HepG2 (cell line): ENCODE measurements around the gene PLEKHH3. TPM values are rescaled to one million over a fixed set of nuclear protein-coding genes. Genes with fewer than 3 reads are reported as not detected.

Source experiments
- ATAC-seq: fragments of 200-7000 bp; cut with Tn5 transposase; 3 replicates; pipeline ENCODE4 v1.9.1; 2020; ENCODE audit warnings: mild to moderate bottlenecking, moderate library complexity
- BruUV-seq: library from RNA; stranded (reverse); fragments of 400-500 nt; replicated peaks from 2 replicates; lab custom pipeline; 2021; lab: Mats Ljungman, UMichigan
- CTCF ChIA-PET: fragments of 300-600 bp; formaldehyde crosslinking; extraction: SDS; loops from one replicate; lab custom pipeline; 2021; ENCODE audit warnings: low total read pairs, inconsistent platforms, low intra/inter-chr PET ratio; lab: Yijun Ruan, JAX
- POLR2A ChIA-PET: fragments of 350-600 bp; sonication (Branson Sonifier 250); formaldehyde crosslinking; loops from one replicate; lab custom pipeline; 2020; ENCODE audit warnings: antibody characterized with exemption, inconsistent platforms; lab: Yijun Ruan, JAX
- DNase-seq: peaks from one replicate; pipeline ENCODE4 v3.0.0-alpha.2; 2015; ENCODE audit warnings: low spot score
- FAIRE-seq: peaks from 3 replicates; lab custom pipeline; 2011; peaks lifted over from hg19 to GRCh38; lab: Jason Lieb, UNC
- H2AFZ ChIP-seq: one replicate; pipeline ENCODE4 v1.6.1; 2011; ENCODE audit warnings: low read length, inconsistent platforms
- H3K27ac ChIP-seq: fragments of 300-600 bp; 3 replicates; pipeline ENCODE4 v1.8.0; 2011; ENCODE audit warnings: mixed run types, mild to moderate bottlenecking, mixed read lengths, low read length, inconsistent platforms; ENCODE audit not compliant: insufficient read depth; ENCODE audit errors: extremely low read length
- H3K27me3 ChIP-seq, 2 experiments: fragments of 200-600 bp in 1 of 2; 2 replicates in 1 of 2; 3 replicates in 1 of 2; pipeline versions ENCODE4 v1.6.0 to v1.8.0; 2011; ENCODE audit warnings: low read length in 2 of 2, mild to moderate bottlenecking in 2 of 2, moderate library complexity in 2 of 2, inconsistent platforms in 1 of 2; ENCODE audit not compliant: insufficient read depth in 2 of 2, control insufficient read depth in 1 of 2
- H3K36me3 ChIP-seq, 2 experiments: fragments of 200-600 bp in 1 of 2; replicated peaks in 1 of 2; 2 replicates in 1 of 2; 3 replicates in 1 of 2; pipeline versions ENCODE4 v1.5.1 to v1.8.0; 2011; ENCODE audit warnings: low read length in 2 of 2, inconsistent platforms in 1 of 2; ENCODE audit not compliant: insufficient read depth in 2 of 2, control insufficient read depth in 1 of 2
- H3K4me1 ChIP-seq: 2 replicates; pipeline ENCODE4 v1.5.1; 2012; ENCODE audit warnings: low read length, inconsistent platforms; ENCODE audit not compliant: insufficient read depth
- H3K4me2 ChIP-seq: 2 replicates; pipeline ENCODE4 v1.6.0; 2011; ENCODE audit warnings: low read depth, low read length, inconsistent platforms
- H3K4me3 ChIP-seq, 3 experiments: fragments of 200-600 bp in 1 of 3; sonication (generic), shearing (Covaris generic) in 1 of 3; replicated peaks in 1 of 3; 2 replicates each; pipeline ENCODE4 v1.5.1; 2011 to 2016; ENCODE audit warnings: low read length in 3 of 3, inconsistent platforms in 2 of 3, low read depth in 2 of 3, mild to moderate bottlenecking in 2 of 3, control low read depth in 1 of 3, mixed read lengths in 1 of 3; ENCODE audit not compliant: insufficient read depth in 1 of 3
- H3K79me2 ChIP-seq: one replicate; pipeline ENCODE4 v1.6.1; 2011; ENCODE audit warnings: low read length, inconsistent platforms; ENCODE audit not compliant: insufficient read depth
- H3K9ac ChIP-seq: 2 replicates; pipeline ENCODE4 v1.6.0; 2011; ENCODE audit warnings: mild to moderate bottlenecking, low read depth, low read length, inconsistent platforms; ENCODE audit not compliant: insufficient read depth
- H3K9me3 ChIP-seq: 2 replicates; pipeline ENCODE4 v1.5.1; 2012; ENCODE audit warnings: mild to moderate bottlenecking, low read length
- H4K20me1 ChIP-seq: 2 replicates; pipeline ENCODE4 v1.6.0; 2011; ENCODE audit warnings: inconsistent platforms, mild to moderate bottlenecking, low read length, moderate library complexity; ENCODE audit not compliant: insufficient read depth
- AKAP8 ChIP-seq: sonication (generic); formaldehyde crosslinking; IDR thresholded peaks from 2 replicates; pipeline ENCODE4 v1.5.1; 2020; ENCODE audit warnings: mild to moderate bottlenecking, missing genetic modification reagents
- CHCHD3 ChIP-seq: sonication (generic); formaldehyde crosslinking; IDR thresholded peaks from 2 replicates; pipeline ENCODE4 v1.8.0; 2022; ENCODE audit warnings: mild to moderate bottlenecking, missing genetic modification reagents, moderate library complexity
- DRAP1 ChIP-seq: IDR thresholded peaks from 2 replicates; pipeline ENCODE4 v1.6.1; 2016; ENCODE audit warnings: missing genetic modification reagents, missing compliant biosample characterization
- FIP1L1 ChIP-seq: fragments of 200-400 bp; formaldehyde crosslinking; IDR thresholded peaks from 2 replicates; pipeline ENCODE4 v1.6.1; 2018; ENCODE audit warnings: low read depth, mild to moderate bottlenecking, low read length, moderate library complexity, borderline replicate concordance; ENCODE audit not compliant: insufficient read depth
- KLF11 ChIP-seq: IDR thresholded peaks from 2 replicates; pipeline ENCODE4 v1.6.1; 2016; ENCODE audit warnings: missing compliant biosample characterization
- LBX2 ChIP-seq: sonication (generic); formaldehyde crosslinking; IDR thresholded peaks from 2 replicates; pipeline ENCODE4 v1.5.0; 2020; ENCODE audit warnings: missing genetic modification reagents, mild to moderate bottlenecking, borderline replicate concordance
- MAFF ChIP-seq: IDR thresholded peaks from 2 replicates; pipeline ENCODE4 v1.6.1; 2011; ENCODE audit warnings: low read depth, low read length, improper control_type of control experiment
- MAFG ChIP-seq: sonication (generic); formaldehyde crosslinking; IDR thresholded peaks from 2 replicates; pipeline ENCODE4 v1.5.1; 2020; ENCODE audit warnings: mild to moderate bottlenecking, missing genetic modification reagents
- MAFK ChIP-seq, 2 experiments: IDR thresholded peaks in 1 of 2; conservative IDR thresholded peaks in 1 of 2; 2 replicates each; pipeline ENCODE4 v1.6.1; 2011; ENCODE audit warnings: improper control_type of control experiment in 2 of 2, low read length in 2 of 2
- MEF2D ChIP-seq: sonication (generic); formaldehyde crosslinking; IDR thresholded peaks from 2 replicates; pipeline ENCODE4 v1.5.1; 2020; ENCODE audit warnings: mild to moderate bottlenecking, missing genetic modification reagents
- MNT ChIP-seq: fragments of 450-650 bp; IDR thresholded peaks from 2 replicates; pipeline ENCODE4 v1.6.1; 2016
- POLR2AphosphoS5 ChIP-seq: IDR thresholded peaks from 2 replicates; pipeline ENCODE4 v1.6.1; 2012; ENCODE audit warnings: low read depth, low read length
- RORA ChIP-seq: sonication (generic); formaldehyde crosslinking; IDR thresholded peaks from 2 replicates; pipeline ENCODE4 v1.5.0; 2020; ENCODE audit warnings: mild to moderate bottlenecking, missing genetic modification reagents, moderate library complexity
- SP140L ChIP-seq: sonication (generic); formaldehyde crosslinking; IDR thresholded peaks from 2 replicates; pipeline ENCODE4 v1.4.0; 2020; ENCODE audit warnings: missing genetic modification reagents, borderline replicate concordance
- SSRP1 ChIP-seq: IDR thresholded peaks from 2 replicates; pipeline ENCODE4 v1.6.1; 2016; ENCODE audit warnings: control low read depth
- TEAD3 ChIP-seq: optimal IDR thresholded peaks from 2 replicates; pipeline ENCODE3; 2016; ENCODE audit warnings: borderline replicate concordance
- TMF1 ChIP-seq: sonication (generic); formaldehyde crosslinking; IDR thresholded peaks from 2 replicates; pipeline ENCODE4 v1.8.1; 2022; ENCODE audit warnings: low read depth, missing genetic modification reagents
- ZNF3 ChIP-seq: IDR thresholded peaks from 2 replicates; pipeline ENCODE4 v1.7.0; 2017; ENCODE audit warnings: inconsistent platforms
- ZNF567 ChIP-seq: sonication (generic); formaldehyde crosslinking; IDR thresholded peaks from 2 replicates; pipeline ENCODE4 v1.8.1; 2023; ENCODE audit warnings: mild to moderate bottlenecking, missing genetic modification reagents, borderline replicate concordance
- ZNF598 ChIP-seq: sonication (generic); formaldehyde crosslinking; IDR thresholded peaks from 2 replicates; pipeline ENCODE4 v1.5.1; 2020; ENCODE audit warnings: mild to moderate bottlenecking, missing genetic modification reagents, borderline replicate concordance
- ZNF670 ChIP-seq: sonication (generic); formaldehyde crosslinking; IDR thresholded peaks from 2 replicates; pipeline ENCODE4 v1.8.0; 2022; ENCODE audit warnings: mild to moderate bottlenecking, missing genetic modification reagents, borderline replicate concordance
- ZNF703 ChIP-seq: sonication (generic); formaldehyde crosslinking; IDR thresholded peaks from 2 replicates; pipeline ENCODE4 v1.5.1; 2020; ENCODE audit warnings: missing genetic modification reagents, mild to moderate bottlenecking, moderate library complexity, borderline replicate concordance
- ZNF850 ChIP-seq: sonication (generic); formaldehyde crosslinking; conservative IDR thresholded peaks from 2 replicates; pipeline ENCODE4 v1.9.0; 2021; ENCODE audit warnings: mild to moderate bottlenecking, missing genetic modification reagents
- WGBS: methylation state at CpG from one replicate; pipeline ENCODE4 v1.1.6; 2017; ENCODE audit warnings: low lambda C conversion rate; 5-methylcytosine and 5-hydroxymethylcytosine counted together
- in situ Hi-C: cut with HindIII; loops from 2 replicates; pipeline ENCODE4 v1.10.0; 2017; ENCODE audit warnings: low pct_unique_long_range_greater_than_20kb; ENCODE audit not compliant: extremely low pct_ligation_motif_present
- intact Hi-C: fragments of 100-400 bp; cut with micrococcal nuclease; formaldehyde crosslinking; loops from one replicate; pipeline ENCODE4 v1.10.0; 2022; ENCODE audit not compliant: unreplicated experiment
- polyA plus RNA-seq, 8 experiments: library from polyadenylated mRNA; depleted of rRNA in 3 of 8; stranded (reverse) in 7 of 8; unstranded in 1 of 8; fragments of >200 nt; fragmentation: Illumina TruSeq in 4 of 8; extraction: Trizol in 4 of 8; gene quantifications; 2 replicates each; pipeline versions ENCODE4 v1.2.1 to v1.2.3, GENCODE V29; 2011 to 2016; ENCODE audit warnings: low read depth in 4 of 8, missing spikeins in 1 of 8, mixed read lengths in 1 of 8; ENCODE audit not compliant: insufficient read depth in 1 of 8
- total RNA-seq, 5 experiments: library from RNA; depleted of rRNA; stranded (reverse); fragments of >200 nt; fragmentation: Illumina TruSeq; extraction: Trizol; gene quantifications; 2 replicates each; pipeline ENCODE4 v1.2.3, GENCODE V29; 2016; ENCODE audit warnings: low read depth in 1 of 5

The PLEKHH3 gene
- total and polyA plus RNA-seq, 2 of the 13 experiments (the other 11 are each of a cell fraction or from before 2014, with no cell fraction given) = 6.0 to 19.9 TPM

GRCh38 chr17:42681976-42682721 lies 5.4 kb upstream of the PLEKHH3 start, which contains the start of gene CNTNAP1:
Gene CNTNAP1, plus strand, starts transcription at chr17:42682531. Its CDS starts 299 bp downstream, at chr17:42682830.
- POLR2A ChIA-PET = interaction anchor here (1.1 to 2.3 kb wide), 10 partner anchors 8 to 142 kb away, joined by 3 to 24 read pairs (median 6); partner anchors contain the start of genes BECN1, PSMC3IP, RETREG3 and TUBG1
- ATAC-seq (peak; percentile 20), DNase-seq (peak; percentile 45), FAIRE-seq (peak; percentile 61)
- Histone ChIP-seq H3K36me3 (no peaks in the 10 kb centered on the region), H3K9me3 (no peaks in the 10 kb centered on the region), H3K4me3 (peak within 1 kb of the TSS; percentile 65 to 91 (median 80)), H3K4me1 (peaks cover 42% of the 10 kb centered on the region), H3K79me2 (no peaks in the 10 kb centered on the region), H4K20me1 (no peaks in the 10 kb centered on the region), H3K9ac (peak within 1 kb of the TSS; percentile 63), H3K4me2 (peak within 1 kb of the TSS; percentile 84), H3K27me3 (no peaks in the 10 kb centered on the region), H2AFZ (peak within 1 kb of the TSS; percentile 94), H3K27ac (peak within 1 kb of the TSS; percentile 48)
- BruUV-seq = TSS peak; percentile 49
- CTCF ChIA-PET = interaction anchor here (1.7 to 1.8 kb wide), 2 partner anchors 64 to 104 kb away, joined by 6 to 9 read pairs; partner anchors contain the start of gene PSMC3IP
- 10% methylated on average over 22 of the region's 22 CpGs for WGBS
- intact Hi-C loops = loop anchor here (1.0 to 2.0 kb wide), 2 partner anchors 64 to 103 kb away; no protein-coding TSS in a partner anchor
- in situ Hi-C loops = no loop called here
- TF ChIP-seq MAFG (CRISPR knock-in tag) (no peak), ZNF3 (CRISPR knock-in tag) (no peak), ZNF670 (CRISPR knock-in tag) (no peak), MNT (peak; percentile 26; the same call in 1 of the 2 replicates), AKAP8 (no peak), LBX2 (CRISPR knock-in tag) (no peak), MAFK (conservative IDR thresholded peaks at IDR 0.05 in 1 of 2, IDR thresholded peaks at IDR 0.05 in 1 of 2; ENCODE audit: low read length in 2 of 2) (no peak), CHCHD3 (CRISPR knock-in tag) (no peak), KLF11 (peak; percentile 63; the same call in 1 of the 2 replicates), MEF2D (CRISPR knock-in tag) (no peak; the same call in 1 of the 2 replicates), DRAP1 (CRISPR knock-in tag) (no peak; the same call in 1 of the 2 replicates), ZNF598 (CRISPR knock-in tag) (0 out of 2 replicates have a peak, but pooled peaks have one; percentile 12), ZNF850 (CRISPR knock-in tag) (no peak), ZNF567 (CRISPR knock-in tag) (no peak), RORA (CRISPR knock-in tag) (no peak), SSRP1 (CRISPR knock-in tag) (no peak; the same call in 1 of the 2 replicates), TMF1 (peak; percentile 35; the same call in 1 of the 2 replicates), ZNF703 (no peak), TEAD3 (CRISPR knock-in tag) (peak; percentile 57), FIP1L1 (no peak; the same call in 1 of the 2 replicates), POLR2AphosphoS5 (peak; percentile 58; the same call in 1 of the 2 replicates), MAFF (no peak), SP140L (CRISPR knock-in tag) (no peak)
